GM23338 (cell line): ENCODE results near the gene BRICD5.
"Not testable (repeated sequence)": the region's sequence is repeated elsewhere in the genome, so short reads cannot be mapped to it uniquely, and the experiment has no call there.

ENCODE experiments used
- CREB1 ChIP-seq: fragments of 250-450 bp; sonication (Bioruptor Pico); IDR thresholded peaks from 2 replicates; pipeline ENCODE4 v1.5.0; 2020; ENCODE audit warnings: low read depth, mild to moderate bottlenecking, moderate library complexity
- EZH2 ChIP-seq: fragments of 200-600 bp; sonication (generic); IDR thresholded peaks from one replicate; pipeline ENCODE4 v1.8.0; 2017; ENCODE audit warnings: antibody characterized with exemption, mild to moderate bottlenecking, low read depth; ENCODE audit not compliant: unreplicated experiment
- EZH2phosphoT487 ChIP-seq: fragments of 200-600 bp; sonication (generic); IDR thresholded peaks from one replicate; pipeline ENCODE4 v1.8.1; 2018; ENCODE audit warnings: antibody characterized with exemption; ENCODE audit not compliant: unreplicated experiment
- JUNB ChIP-seq: IDR thresholded peaks from one replicate; pipeline ENCODE4 v1.6.1; 2016; ENCODE audit warnings: antibody characterized with exemption; ENCODE audit not compliant: unreplicated experiment
- NANOG ChIP-seq: IDR thresholded peaks from 2 replicates; pipeline ENCODE4 v1.6.1; 2016; ENCODE audit warnings: antibody characterized with exemption, borderline replicate concordance
- POLR2AphosphoS5 ChIP-seq: IDR thresholded peaks from 2 replicates; pipeline ENCODE4 v1.6.1; 2016; ENCODE audit warnings: antibody characterized with exemption, low read depth
- TF ChIP-seq, protein P1 (sequence below), 2 experiments: fragments of 200-600 bp in 1 of 2; sonication (generic) in 1 of 2; conservative IDR thresholded peaks; 2 replicates each; pipeline versions ENCODE4 v1.5.1 to v1.6.1; 2016 to 2017; ENCODE audit warnings: antibody characterized with exemption in 2 of 2, low read depth in 2 of 2, mild to moderate bottlenecking in 2 of 2, moderate library complexity in 1 of 2
- TF ChIP-seq, protein P2 (sequence below): IDR thresholded peaks from one replicate; pipeline ENCODE4 v1.6.1; 2018; ENCODE audit warnings: antibody characterized with exemption; ENCODE audit not compliant: unreplicated experiment

DNA sequence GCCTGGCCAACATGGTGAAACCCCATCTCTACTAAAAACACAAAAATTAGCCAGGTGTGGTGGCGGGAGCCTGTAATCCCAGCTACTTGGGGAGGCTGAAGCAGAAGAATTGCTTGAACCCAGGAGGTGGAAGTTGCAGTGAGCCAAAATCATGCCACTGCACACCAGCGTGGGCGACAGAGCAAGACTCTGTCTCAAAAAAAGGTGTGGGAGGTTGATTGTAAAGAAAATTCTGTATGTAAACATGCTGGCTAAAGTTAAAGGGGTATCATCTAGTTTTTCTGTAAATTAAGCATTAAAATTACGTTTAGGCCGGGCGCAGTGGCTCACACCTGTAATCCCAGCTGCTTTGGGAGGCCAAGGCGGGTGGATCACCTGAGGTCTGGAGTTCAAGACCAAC lies 47.9 kb upstream of the BRICD5 start:
- TF ChIP-seq EZH2, EZH2phosphoT487, POLR2AphosphoS5, CREB1, JUNB, NANOG: not testable (repeated sequence)
- TF ChIP-seq, protein P1, sequence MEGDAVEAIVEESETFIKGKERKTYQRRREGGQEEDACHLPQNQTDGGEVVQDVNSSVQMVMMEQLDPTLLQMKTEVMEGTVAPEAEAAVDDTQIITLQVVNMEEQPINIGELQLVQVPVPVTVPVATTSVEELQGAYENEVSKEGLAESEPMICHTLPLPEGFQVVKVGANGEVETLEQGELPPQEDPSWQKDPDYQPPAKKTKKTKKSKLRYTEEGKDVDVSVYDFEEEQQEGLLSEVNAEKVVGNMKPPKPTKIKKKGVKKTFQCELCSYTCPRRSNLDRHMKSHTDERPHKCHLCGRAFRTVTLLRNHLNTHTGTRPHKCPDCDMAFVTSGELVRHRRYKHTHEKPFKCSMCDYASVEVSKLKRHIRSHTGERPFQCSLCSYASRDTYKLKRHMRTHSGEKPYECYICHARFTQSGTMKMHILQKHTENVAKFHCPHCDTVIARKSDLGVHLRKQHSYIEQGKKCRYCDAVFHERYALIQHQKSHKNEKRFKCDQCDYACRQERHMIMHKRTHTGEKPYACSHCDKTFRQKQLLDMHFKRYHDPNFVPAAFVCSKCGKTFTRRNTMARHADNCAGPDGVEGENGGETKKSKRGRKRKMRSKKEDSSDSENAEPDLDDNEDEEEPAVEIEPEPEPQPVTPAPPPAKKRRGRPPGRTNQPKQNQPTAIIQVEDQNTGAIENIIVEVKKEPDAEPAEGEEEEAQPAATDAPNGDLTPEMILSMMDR (conservative IDR thresholded peaks at IDR 0.05; ENCODE audit: low read depth in 2 of 2), result not testable (repeated sequence)
- TF ChIP-seq, protein P2, sequence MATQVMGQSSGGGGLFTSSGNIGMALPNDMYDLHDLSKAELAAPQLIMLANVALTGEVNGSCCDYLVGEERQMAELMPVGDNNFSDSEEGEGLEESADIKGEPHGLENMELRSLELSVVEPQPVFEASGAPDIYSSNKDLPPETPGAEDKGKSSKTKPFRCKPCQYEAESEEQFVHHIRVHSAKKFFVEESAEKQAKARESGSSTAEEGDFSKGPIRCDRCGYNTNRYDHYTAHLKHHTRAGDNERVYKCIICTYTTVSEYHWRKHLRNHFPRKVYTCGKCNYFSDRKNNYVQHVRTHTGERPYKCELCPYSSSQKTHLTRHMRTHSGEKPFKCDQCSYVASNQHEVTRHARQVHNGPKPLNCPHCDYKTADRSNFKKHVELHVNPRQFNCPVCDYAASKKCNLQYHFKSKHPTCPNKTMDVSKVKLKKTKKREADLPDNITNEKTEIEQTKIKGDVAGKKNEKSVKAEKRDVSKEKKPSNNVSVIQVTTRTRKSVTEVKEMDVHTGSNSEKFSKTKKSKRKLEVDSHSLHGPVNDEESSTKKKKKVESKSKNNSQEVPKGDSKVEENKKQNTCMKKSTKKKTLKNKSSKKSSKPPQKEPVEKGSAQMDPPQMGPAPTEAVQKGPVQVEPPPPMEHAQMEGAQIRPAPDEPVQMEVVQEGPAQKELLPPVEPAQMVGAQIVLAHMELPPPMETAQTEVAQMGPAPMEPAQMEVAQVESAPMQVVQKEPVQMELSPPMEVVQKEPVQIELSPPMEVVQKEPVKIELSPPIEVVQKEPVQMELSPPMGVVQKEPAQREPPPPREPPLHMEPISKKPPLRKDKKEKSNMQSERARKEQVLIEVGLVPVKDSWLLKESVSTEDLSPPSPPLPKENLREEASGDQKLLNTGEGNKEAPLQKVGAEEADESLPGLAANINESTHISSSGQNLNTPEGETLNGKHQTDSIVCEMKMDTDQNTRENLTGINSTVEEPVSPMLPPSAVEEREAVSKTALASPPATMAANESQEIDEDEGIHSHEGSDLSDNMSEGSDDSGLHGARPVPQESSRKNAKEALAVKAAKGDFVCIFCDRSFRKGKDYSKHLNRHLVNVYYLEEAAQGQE, result not testable (repeated sequence)
